Astrocyte of the spinal cord (primary cell): Measurements from ENCODE around the gene COPS8.
A peak's percentile ranks its signal among the peaks of the same experiment; 100 is the strongest.

ENCODE experiments used
- DNase-seq: peaks from one replicate; pipeline ENCODE4 v3.0.0; 2011; ENCODE audit warnings: low read depth, low spot score
- H3K4me3 ChIP-seq: 2 replicates; pipeline ENCODE4 v1.5.1; 2011; ENCODE audit warnings: low read depth, mild to moderate bottlenecking, low read length, moderate library complexity
- CTCF ChIP-seq: IDR thresholded peaks from 2 replicates; pipeline ENCODE4 v1.5.1; 2012; ENCODE audit warnings: low read depth, mild to moderate bottlenecking, low read length, inconsistent platforms
- in situ Hi-C: cut with HindIII; loops from 2 replicates; pipeline ENCODE4 v1.10.0; 2017; ENCODE audit warnings: low sequenced_read_pairs

COPS8 gene

GRCh38 chr2:237128845-237129592 lies 43.3 kb downstream of the COPS8 start:
- no peak for DNase-seq
- in situ Hi-C loops, result no loop called here
- no peak overlapping the region for H3K4me3 ChIP-seq
- no peak for TF ChIP-seq CTCF

DNA sequence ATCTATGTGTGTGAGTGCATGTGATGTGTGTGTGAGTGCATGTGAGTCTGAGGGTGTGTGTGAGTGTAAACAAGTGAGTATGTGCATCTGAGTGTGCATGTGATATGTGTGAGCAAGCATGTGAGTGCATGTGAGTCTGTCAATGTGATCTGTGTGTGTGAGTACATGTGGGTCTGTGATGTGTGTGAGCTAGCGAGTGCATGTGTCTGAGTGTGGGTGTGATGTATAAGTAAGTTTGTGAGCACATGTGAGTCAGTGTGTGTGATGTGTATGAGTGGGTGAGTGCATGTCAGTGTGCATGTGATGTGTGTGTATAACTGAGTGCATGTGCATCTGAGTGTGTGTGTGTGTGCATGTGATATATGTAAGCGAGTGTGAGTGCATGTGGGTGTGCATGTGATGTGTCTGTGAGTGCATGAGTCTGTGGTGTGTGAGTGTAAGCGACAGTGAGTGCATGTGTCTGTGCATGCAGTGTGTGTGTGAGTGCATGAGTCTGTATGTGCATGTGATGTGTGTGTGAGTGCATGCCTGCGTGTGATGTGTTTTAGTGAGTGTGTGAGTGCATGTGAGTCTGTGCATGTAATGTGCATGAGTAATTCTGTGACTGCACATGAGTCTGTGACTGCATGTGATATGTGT lies 44.1 kb downstream of the COPS8 start:
- no peak for TF ChIP-seq CTCF
- in situ Hi-C loops, result no loop called here
- no peak overlapping the region for H3K4me3 ChIP-seq
- DNase-seq, result no peak

DNA sequence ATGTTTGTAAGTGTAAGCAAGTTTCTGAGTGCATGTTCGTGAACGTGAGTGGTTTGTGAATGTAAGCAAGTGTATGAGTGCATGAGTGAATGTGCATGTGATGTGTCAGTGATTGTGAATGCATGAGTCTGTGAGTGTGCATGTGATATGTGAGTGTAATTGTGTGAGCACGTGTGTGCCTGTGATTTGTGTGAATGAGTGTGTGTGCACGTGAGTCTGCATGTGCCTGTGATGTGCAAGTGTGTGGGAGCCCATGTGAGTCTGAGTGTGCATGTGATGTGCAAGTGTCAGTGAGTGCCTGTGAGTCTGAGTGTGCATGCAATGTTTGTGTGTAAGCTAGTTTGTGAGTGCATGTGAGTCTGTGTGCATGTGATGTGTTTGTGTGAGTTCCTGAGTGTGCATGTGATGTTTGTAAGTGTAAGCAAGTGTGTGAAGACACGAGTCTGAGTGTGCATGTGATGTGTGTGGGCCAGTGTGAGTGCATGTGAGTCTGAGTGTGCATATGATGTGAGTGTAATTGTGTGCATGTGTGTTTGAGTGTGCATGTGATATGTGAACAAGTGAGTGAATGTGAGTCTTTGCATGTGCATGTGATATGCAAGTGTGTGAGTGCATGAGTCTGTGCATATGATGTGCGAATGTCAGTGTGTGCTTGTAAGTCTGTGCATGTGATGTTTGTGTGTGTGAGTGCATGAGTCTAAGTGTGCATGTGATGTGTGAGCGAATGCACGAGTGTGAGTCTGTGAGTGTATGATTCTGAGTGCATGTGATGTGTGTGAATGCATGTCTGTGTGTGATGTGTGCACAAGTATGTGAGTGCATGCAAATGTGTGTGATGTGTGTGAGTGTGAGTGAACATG lies 45.1 kb downstream of the COPS8 start:
- in situ Hi-C loops, result no loop called here
- no peak for DNase-seq
- TF ChIP-seq CTCF, result no peak
- no peak overlapping the region for H3K4me3 ChIP-seq

GRCh38 chr2:237131749-237132533 lies 46.3 kb downstream of the COPS8 start:
- no peak for TF ChIP-seq CTCF
- no peak for DNase-seq
- in situ Hi-C loops, result no loop called here
- H3K4me3 ChIP-seq, result no peak overlapping the region

DNA sequence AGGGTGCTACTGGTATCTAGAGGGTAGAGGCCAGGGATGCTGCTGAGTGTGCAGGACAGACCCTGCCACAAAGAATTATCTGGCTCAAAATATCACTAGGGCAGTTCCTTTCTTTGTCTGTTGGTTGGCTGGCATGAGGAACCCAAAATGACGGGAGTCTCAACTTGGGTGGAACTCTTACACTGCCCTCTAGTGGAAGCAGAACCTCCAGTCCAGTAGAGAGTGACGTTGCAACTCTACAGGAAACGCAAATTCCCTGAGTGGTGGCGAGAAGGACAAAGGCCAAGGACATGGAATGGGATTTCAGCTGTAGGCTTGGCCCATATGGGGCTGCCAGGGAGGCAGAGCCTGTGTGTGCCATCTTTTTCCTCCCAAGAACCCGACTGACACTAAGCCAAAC lies 47.1 kb downstream of the COPS8 start:
- no peak for DNase-seq
- H3K4me3 ChIP-seq, result no peak overlapping the region
- in situ Hi-C loops, result no loop called here
- TF ChIP-seq CTCF, result peak; percentile 17
